ENCODE results near the gene MRPL36.

DNA sequence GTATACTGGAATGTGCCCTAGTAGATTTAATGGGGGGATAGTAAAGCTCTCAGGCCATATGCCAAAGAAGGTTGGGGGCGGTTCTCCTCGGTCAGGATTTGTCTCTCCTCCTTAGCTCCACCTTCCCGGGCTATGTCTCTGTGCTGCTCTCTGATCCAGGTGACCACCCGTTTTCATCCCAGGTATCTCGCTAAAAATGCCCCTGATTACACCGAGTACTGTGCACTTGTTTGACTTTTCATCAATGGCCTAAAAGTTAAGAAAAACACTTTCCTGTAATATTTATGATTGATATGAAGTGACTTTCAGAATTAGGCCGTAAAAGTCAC lies 2.3 kb upstream of the MRPL36 start:
- TF ChIP-seq, protein P1, sequence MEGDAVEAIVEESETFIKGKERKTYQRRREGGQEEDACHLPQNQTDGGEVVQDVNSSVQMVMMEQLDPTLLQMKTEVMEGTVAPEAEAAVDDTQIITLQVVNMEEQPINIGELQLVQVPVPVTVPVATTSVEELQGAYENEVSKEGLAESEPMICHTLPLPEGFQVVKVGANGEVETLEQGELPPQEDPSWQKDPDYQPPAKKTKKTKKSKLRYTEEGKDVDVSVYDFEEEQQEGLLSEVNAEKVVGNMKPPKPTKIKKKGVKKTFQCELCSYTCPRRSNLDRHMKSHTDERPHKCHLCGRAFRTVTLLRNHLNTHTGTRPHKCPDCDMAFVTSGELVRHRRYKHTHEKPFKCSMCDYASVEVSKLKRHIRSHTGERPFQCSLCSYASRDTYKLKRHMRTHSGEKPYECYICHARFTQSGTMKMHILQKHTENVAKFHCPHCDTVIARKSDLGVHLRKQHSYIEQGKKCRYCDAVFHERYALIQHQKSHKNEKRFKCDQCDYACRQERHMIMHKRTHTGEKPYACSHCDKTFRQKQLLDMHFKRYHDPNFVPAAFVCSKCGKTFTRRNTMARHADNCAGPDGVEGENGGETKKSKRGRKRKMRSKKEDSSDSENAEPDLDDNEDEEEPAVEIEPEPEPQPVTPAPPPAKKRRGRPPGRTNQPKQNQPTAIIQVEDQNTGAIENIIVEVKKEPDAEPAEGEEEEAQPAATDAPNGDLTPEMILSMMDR (IDR thresholded peaks at IDR 0.05): no peak
- TF ChIP-seq EP300 (IDR thresholded peaks at IDR 0.05; ENCODE audit: low read depth): no peak
